DLD1 (cell line): ENCODE measurements around the gene NEURL4.
"Not testable (repeated sequence)": the region's sequence is repeated elsewhere in the genome, so short reads cannot be mapped to it uniquely, and the experiment has no call there.

Experiments
- in situ Hi-C: cut with HindIII; loops from 2 replicates; pipeline ENCODE4 v1.10.0; 2017; ENCODE audit warnings: low sequenced_read_pairs

NEURL4 gene

DNA sequence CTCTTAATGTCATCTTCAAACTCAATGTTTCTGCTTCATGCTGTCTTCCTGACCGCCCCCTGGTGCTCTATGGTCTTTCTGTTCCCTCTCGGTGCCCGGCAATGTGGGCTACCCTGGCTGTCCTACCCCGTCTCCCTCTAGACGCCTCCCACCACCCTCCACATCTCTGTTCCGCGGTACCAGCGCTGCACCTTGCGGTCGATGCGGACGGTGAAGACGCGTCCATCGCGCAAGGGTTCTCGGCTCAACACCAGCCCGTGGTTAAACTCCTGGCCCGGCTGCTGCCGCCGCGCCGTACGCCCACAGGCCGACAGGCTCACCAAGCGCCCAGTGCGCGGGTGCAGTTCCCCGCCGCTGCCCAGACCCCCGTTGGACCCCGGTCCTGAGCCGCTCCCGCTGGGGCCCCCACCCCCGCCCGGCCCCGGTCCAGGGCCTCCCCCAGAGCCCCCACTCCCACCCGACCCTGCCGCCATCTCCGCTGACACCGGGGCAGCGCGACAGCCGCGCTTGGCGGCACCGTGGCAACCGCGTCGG lies at the start of gene NEURL4:
TSS of gene NEURL4 (minus strand) at position 496 of the 534 bp plus-strand sequence. CDS start at position 473, 23 bp downstream.
- in situ Hi-C loops, result no loop called here

DNA sequence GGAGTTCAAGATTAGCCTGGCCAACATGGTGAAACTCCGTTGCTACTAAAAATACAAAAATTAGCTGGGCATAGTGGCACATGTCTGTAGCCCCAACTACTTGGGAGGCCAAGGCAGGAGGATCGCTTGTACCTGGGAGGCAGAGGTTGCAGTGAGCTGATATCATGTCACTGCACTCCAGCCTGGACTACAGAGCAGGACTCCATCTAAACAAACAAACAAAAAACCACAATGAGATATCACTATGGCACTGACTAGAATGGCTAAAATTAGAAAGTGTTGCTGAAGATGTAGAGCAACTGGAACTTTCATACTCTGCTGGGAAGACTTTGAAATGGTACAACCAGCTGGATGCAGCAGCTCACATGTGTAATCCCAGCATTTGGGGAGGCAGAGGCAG lies 45.2 kb upstream of the NEURL4 start:
- in situ Hi-C loops, result no loop called here

DNA sequence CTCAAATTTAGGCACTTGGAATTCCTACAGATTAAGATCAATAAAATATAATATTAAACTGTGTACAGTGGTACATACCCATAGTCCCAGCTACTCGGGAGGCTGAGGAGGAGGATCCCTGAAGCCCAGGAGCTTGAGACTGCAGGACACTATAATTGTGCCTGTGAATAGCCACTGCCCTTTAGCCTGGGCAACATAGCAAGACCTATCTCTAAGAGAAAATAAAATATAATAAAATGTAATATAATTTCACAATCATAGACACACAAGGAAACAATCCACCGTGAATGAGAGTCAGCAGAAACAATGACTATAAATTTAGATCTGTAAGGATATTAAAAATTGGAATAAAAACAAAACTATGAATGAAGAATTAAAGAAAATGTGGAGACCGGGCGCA lies 41.7 kb upstream of the NEURL4 start:
- in situ Hi-C loops, result no loop called here

DNA sequence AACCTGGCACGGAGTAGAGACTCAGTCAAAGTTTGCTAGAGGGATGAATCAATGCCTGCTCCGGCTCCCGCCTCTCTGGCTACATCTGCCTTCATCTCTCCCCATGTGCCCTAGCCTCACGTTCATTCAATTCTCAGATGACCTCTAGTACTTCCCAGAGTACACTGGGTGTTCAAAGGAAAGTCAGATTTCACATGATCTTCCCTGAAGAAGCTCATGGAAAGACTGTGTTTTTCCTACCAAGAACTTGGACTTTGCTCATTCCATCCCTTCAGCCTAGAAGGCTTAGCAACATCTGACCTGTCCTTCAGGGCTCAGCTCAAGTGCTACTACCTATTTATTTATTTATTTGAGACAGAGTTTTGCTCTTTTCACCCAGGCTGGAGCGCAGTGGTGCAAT lies 40.7 kb upstream of the NEURL4 start:
- in situ Hi-C loops, result no loop called here

DNA sequence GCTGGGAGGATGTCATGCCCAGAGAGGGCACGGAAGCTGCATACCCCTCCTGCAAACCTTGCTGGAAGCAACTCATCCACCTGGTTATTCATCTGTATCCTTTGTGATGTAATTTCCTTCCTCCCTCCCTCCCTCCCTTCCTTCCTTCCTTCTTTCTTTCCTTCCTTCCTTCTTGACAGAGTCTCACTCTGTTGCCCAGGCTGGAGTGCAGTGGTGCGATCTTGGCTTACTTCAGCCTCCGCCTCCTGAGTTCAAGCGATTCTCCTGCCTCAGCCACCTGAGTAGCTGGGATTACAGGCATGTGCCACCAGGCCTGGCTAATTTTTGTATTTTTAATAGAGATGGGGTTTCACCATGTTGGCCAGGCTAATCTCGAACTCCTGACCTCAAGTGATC lies 39.5 kb upstream of the NEURL4 start:
- in situ Hi-C loops, result not testable (repeated sequence)

DNA sequence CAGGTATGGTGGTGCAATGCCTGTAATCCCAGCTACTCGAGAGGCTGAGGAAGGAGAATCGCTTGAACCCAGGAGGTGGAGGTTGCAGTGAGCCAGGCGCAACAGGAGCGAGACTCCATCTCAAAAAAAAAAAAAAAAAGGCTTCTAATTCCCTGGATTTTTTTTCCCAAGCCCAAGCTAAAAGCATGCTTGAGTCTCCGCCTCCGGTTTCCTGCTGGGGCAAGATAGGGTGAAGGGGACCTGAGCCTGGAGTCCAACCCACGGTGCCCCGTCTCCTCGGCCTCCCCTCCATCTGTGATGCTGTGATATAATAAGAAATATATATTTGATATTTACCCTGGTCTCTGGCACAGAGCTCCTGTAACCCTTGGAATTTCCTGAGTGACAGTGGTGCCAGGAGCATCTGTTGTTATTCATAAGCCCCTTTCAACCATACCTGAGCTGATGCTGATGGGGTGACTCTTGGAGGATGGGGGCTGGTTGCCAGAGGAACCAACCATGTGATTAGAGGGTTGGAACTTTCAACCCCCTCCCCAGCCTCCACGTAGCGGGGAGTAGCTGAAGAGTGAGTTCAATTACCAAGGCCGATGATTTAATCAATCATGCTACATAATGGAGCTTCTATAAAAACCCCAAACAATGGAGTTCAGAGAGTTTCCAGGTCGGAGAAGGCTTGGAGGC lies 38.9 kb upstream of the NEURL4 start:
- in situ Hi-C loops, result no loop called here

DNA sequence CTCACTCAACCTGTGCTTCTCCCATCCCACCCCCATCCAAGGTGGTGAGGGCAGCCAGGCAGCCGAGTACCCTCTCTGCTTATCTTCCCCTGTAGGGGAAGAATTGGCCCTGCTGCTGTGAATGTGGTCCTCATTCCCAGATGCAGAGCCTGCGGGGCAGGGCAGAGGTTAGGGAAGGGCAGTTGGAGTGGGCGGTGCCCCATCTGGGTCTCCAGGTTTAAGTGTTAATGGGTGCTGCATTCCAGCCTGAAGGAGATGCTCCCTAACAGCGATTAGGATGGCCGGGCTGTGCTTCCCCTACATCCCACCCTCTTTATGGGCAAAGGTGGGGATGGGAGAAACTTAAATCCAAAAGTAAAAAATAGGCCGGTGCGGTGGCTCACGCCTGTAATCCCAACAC lies 37.9 kb upstream of the NEURL4 start:
- in situ Hi-C loops, result no loop called here

DNA sequence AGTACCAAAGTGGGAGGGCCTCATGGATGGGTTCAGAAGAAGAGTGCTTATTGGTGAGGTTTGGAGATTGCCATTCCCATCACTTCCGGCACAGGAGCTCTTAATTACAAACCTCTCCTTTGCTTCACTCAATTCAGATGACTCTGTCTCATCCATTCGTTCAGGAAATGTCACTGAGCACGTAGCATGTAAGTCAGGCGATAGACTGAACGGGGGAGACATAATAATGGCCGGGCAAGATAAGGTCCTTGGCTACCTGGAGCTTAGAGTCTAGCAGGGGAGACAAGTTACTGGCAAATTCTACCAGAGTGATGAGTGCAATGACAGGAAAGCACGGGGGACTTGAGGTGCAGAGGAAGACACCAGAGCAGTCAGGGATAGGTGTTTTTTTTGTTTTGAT lies 36.8 kb upstream of the NEURL4 start:
- in situ Hi-C loops, result not testable (repeated sequence)

DNA sequence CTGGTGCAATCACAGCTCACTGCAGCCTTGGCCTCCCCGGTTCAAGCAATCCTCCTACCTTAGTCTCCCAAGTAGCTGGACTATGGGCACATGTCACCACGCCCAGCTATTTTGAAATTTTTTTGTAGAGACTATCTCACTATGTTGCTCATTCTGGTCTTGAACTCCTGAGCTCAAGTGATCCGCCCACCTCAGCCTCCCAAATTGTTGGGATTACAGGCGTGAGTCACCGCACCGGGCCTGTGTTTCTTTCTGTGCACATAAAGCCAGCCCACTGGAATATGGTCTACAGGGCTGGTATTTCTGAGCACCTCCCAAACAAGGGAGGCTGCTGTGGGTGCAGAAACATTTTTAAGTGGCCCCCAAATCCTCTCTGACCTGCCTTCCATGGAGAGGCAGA lies 34.2 kb upstream of the NEURL4 start:
- in situ Hi-C loops, result no loop called here

DNA sequence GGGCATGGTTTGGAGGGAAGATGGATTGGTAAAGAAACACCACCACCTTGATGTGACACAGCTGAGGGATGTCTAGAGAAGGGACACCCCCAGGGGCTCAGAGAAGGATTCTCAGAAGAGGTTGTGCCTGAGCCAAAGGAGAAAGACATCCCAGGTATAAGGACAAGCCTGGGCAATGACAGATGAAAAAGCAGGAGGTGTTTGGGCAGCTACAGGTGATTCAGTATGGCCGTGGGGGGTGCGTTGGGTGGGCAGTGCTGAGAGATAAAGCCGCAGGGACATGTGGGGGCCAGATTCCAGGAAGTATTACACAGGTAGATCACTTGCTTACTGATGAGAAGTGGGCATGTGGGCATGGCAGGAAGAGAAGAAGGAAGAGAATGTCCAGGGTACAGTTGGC lies 32.8 kb upstream of the NEURL4 start:
- in situ Hi-C loops, result no loop called here

DNA sequence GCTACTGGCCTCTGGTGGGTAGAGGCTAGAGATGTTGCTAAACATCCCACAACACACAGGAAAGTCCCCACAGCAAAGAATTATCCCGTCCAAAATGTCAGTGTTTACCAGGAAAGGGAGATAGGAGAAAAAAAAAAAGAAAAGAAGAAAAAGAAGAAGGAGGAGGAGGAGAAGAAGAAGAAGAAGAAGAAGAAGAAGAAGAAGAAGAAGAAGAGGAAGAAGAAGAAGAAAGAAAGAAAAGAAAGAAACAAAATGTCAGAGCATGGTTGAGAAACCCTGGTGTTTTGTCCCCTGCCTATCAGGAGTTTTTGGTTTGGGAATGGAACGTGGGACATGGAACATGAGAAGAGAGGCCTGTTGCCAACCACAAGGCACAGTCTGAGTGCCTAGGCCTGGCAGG lies 28.2 kb upstream of the NEURL4 start:
- in situ Hi-C loops, result no loop called here

DNA sequence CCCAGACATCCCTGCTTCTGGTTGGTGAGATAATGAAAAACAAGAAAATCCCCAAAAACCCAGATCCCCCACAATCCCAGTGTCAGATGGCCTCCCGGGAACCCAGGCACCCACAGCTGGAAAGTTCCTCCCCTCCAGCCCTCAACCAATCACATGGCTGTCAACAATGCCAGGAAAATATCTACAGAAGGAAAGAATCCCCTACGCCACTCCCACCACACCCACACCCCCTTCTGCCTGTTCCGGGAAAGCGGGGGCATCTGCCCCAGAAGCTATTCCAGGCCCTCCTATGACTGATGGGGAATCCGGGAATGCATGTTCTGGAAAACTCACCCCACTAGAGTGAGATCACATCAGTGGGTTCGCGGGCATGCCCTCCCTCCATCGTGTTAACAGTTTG lies 27.6 kb upstream of the NEURL4 start:
- in situ Hi-C loops, result no loop called here

DNA sequence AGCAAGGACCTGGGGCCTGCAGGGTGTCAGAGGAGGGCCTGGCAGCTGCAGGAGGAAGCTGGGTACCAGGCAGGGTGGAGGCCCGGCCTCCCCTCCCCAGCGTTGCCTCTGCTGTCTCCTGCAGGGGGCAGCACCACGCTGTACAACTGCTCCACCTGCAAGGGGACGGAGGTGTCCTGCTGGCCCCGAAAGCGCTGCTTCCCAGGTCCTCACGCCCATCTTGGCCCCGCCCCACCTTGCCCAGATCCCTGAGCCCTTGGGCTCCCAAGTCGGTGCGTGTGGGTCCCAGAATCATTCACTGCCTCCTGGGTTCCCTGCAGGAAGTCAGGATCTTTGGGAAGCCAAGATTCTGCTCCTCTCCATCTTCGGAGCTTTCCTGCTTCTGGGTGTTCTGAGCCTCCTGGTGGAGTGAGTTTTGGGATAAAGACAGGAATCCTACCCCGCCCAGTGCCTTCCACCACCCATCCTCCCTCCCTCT lies 27.0 kb upstream of the NEURL4 start:
- in situ Hi-C loops, result no loop called here

DNA sequence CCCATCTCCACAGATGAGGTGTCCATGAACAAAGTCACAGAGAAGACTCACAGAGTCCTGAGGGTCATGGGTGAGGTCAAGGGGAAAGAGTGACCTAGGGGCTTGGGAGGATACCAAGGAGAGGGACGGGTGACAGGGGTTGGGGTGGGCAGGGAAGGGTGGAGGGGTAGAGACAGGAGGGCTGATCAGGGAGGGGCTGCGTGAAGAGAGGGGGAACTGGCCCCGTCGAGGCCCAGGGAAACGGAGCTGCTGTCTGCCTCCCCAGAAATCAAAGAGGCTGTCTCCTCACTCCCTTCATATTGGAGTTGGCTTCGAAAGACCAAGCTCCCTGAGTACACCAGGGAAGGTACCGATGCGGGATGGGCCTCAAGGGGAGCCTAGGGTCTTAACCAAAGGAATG lies 26.4 kb upstream of the NEURL4 start:
- in situ Hi-C loops, result no loop called here

DNA sequence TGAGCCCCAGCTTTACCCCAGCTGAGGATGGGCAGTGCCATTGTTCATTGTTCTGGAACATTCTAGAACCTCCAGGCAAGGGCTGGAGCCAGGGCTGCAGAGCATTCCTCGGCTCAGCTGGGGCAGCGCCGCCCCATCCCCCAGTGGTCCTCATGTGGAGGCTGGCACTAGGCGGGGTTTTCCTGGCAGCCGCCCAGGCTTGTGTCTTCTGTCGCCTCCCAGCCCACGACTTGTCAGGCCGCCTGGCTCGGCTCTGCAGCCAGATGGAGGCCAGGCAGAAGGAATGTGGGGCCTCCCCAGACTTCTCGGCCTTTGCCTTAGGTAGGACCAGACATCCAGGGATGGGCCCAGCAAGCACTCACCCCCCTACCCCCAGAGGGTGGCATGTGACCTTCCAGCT lies 25.9 kb upstream of the NEURL4 start, which contains the start of gene TMEM95:
TSS of gene TMEM95 (plus strand) at position 104 of the 400 bp plus-strand sequence. CDS start at position 153, 49 bp downstream.
- in situ Hi-C loops, result no loop called here

DNA sequence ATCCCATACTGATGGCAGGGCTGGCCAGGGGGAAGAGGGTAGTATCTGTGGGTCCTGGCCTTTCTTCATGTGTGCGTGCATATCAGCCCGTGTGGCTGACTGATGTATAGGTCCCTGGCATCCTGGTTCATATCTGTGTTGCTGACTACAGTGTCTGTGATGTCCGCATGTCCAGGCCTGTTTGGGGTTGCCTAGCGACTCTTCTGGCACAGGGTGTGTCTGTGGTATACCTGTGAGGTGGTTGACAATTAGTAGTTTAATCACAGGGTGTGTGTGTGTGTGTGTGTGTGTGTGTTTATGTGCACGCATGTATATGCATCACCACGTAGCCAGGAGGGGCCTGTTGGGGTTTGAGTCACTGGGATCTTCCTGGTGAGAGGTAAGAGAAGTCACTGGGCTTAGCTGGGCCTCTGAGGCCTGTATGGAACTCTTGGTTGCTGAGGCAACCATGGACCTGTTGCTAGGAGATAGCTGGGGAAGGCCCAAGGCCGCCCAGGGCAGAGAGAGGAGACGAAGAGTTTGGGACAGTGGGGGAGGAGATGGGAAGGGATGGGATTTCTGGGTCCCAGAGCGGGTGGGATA lies 25.2 kb upstream of the NEURL4 start:
- in situ Hi-C loops, result no loop called here

DNA sequence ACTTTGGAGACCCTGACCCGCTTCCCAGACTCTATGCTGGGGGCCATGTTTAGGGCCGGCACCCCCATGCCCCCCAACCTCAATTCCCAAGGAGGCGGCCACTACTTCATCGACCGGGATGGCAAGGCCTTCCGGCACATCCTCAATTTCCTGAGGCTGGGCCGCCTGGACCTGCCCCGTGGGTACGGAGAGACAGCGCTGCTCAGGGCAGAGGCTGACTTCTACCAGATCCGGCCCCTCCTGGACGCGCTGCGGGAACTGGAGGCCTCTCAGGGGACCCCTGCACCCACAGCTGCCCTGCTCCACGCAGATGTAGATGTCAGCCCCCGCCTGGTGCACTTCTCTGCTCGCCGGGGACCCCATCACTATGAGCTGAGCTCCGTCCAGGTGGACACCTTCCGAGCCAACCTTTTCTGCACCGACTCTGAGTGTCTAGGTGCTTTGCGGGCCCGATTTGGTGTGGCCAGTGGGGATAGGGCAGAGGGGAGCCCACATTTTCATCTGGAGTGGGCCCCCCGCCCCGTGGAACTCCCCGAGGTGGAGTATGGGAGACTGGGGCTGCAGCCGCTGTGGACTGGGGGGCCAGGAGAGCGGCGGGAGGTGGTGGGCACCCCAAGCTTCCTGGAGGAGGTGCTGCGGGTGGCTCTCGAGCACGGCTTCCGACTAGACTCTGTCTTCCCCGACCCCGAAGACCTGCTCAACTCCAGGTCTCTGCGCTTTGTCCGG lies 23.9 kb upstream of the NEURL4 start:
- in situ Hi-C loops, result no loop called here

DNA sequence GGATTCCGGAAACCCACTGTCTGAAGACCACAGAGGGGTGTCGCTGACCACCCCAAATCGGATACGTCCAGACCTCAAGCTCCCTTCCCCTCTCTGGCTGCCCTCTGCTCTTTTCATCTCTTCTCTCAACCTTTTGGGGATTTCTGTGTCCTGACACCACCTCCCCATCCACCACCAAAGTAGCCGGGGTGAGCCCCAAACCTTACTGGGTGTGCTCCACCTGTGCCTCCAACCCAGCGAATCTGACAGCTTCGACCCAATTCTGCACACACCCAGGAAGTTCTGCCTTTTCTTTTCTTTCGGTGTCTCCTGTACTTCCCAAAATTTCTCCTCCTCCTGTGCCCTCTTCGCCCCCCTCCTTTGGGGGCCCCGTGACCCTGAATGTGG lies 23.4 kb upstream of the NEURL4 start:
- in situ Hi-C loops, result no loop called here

DNA sequence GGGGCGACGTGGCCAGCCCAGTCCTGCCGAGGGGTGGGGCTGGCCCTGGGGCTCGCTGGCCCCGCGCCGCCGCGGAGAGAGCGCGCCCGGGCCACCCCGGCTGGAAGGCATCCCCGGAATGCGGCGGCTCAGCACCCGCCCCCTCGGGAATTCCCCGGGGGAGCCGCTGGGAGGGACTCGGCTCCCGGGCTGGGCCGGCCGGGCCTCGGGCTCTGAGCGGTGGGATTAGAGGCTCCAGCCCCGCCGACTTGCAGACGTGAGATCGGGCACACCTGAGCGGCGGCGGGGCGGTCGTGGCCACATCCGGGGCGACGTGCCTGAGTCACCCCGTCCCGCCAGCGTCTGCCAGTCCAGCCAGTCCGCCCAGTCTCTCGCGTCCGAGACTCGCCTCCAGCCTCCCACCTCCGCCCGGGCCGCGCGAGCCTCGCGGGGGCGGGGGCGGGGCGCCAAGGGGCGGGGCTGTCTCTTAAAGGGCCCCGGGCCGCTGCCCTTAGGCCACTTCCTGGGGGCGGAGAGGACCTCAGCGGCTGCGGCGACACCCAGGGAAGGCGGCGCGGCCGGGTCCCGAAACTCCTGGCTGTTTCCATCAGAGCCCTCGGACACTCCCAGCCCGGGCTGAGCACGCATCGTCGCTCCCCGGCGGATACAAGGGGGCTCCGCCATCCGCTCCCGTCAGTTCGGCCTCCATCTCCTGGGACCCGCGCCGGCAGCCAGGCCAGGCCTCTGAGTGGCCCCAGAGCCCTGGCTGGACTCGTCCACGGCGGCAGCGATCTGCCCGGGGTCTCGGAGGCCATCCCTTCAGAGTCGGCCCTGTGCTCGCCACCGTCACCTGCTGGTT lies 22.7 kb upstream of the NEURL4 start, which contains the start of gene KCTD11:
TSS of gene KCTD11 (plus strand) at position 498 of the 838 bp plus-strand sequence.
- in situ Hi-C loops, result no loop called here

DNA sequence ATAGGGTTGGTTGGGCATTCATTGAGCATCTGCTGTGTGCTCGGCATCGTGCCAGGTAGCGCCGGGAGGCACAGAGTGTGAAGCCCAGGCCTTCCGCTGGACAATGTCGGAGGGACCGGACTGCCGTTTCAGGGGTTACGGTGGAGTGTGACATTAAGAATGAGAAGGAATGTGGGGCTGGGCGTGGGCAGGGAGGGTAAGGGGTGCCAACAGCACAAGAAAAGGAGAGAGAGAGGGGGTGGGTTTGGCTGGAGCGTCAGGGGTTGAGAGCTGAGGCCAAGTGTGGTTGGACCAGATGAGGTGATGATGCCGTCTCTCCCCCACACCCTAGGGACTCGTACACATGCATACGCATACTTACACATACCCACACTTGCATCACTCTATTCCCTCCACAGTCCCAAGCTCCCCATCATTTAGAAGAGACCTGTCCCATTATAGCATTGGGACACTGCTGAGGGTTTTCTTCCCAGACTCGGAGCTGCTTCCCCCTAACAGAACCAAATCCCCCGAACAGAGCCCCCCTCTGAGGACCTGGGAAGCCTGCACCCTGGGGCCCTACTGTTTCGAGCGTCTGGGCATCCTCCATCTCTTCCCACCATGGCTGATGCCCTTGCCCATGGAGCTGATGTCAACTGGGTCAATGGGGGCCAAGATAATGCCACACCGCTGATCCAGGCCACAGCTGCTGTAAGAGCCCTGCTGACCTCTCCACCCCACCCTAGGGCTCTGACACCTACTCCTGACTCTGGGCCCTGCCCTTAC lies 19.5 kb upstream of the NEURL4 start:
- in situ Hi-C loops, result no loop called here
